Glomerular endothelial cell (primary cell): ENCODE measurements around the gene GLDC. TPM values are rescaled to one million over a fixed set of nuclear protein-coding genes. Genes with fewer than 3 reads are reported as not detected.
"Not testable (repeated sequence)": the region's sequence is repeated elsewhere in the genome, so short reads cannot be mapped to it uniquely, and the experiment has no call there.

Experiments
- DNase-seq: peaks from one replicate; pipeline ENCODE4 v3.0.0-alpha.2; 2011; ENCODE audit warnings: low read depth, low spot score; ENCODE audit errors: extremely low read depth
- total RNA-seq: library from RNA; depleted of rRNA; stranded (reverse); fragments of >200 nt; gene quantifications from 2 replicates; pipeline ENCODE4 v1.2.3, GENCODE V29; 2015

Gene GLDC
- total RNA-seq, 1 donor from 2014 or later: 1.7 TPM

DNA sequence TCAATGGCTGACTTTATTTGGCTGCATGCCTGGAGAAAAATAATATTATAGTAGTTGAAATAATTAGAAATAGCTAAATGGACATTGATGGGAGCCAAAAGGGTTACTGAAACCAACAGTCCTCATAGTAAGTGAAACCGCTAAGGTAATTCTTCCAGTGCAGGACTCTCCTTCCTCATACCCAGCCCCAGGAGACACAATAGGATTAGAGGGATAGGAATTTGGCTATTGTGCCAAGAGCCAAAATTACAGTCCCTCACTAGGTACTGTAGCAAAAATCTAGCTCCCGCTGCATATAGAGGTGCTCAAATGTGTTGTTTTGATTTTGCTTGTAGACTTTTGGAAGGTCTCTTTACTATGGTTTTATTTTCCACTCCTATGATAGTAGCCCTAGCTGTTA is 20.2 kb downstream of the GLDC start:
- DNase-seq: no peak

DNA sequence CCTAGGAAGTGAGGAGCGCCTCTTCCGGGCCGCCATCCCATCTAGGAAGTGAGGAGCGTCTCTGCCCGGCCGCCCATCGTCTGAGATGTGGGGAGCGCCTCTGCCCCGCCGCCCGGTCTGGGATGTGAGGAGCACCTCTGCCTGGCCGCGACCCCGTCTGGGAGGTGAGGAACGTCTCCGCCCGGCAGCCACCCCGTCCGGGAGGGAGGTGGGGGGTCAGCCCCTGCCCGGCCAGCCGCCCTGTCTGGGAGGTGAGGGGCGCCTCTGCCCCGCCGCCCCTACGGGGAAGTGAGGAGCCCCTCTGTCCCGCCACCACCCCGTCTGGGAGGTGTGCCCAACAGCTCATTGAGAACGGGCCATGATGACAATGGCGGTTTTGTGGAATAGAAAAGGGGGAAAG is 22.7 kb downstream of the GLDC start:
- DNase-seq: not testable (repeated sequence)

DNA sequence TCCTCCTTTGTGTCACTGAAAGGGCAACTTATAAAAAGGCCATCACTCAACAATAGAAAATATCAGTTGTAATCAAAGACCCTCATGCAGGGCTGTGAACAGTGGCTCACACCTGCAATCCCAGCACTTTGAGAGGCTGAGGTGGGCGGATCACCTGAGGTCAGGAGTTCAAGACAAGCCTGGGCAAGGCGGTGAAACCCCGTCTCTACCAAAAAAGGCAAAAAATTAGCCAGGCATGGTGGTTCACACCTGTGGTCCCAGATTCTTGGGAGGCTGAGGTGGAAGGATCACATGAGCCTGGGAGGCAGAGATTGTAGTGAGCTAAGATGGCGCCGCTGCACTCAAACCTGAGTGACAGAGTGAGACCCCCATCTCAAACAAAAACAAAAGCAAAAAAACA is 24.7 kb downstream of the GLDC start:
- DNase-seq: no peak

DNA sequence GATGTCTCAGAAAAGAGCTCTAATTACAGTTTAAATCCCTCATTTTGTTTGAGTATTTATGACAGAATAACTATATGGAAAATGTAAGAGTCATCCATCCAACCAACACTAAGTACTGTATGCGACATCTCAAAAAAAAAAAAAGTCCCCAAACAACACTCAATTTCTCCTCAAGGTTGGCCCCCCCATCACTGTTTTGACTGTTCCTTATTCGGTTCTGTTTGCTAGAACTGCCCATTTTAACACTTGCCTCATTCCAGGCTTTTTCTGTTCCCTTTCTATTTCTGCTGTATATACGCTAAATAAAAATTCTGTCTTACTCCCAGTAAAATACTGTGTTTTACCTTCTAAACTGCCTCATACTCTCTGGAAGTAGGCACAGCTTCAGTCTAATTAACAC is 25.2 kb downstream of the GLDC start:
- no peak for DNase-seq

DNA sequence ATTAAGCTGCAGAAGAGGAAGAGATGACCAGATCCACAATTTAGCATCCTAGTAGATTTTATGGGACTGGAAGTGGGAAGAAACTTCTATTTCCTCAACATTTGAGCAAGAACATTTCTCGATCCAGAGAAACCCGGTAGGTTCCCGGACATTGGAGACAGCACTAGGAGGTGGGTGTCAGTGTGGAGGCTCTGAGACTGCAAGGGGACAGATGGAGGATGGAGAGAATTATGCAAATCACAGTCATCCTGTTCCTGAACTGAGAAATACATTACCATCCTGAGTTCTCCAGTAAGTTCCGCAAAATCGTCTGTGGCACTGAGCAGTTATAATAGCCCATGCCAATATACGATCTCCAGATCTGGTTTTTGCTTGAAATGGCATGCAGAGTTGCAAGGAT is 25.6 kb downstream of the GLDC start:
- DNase-seq: no peak

DNA sequence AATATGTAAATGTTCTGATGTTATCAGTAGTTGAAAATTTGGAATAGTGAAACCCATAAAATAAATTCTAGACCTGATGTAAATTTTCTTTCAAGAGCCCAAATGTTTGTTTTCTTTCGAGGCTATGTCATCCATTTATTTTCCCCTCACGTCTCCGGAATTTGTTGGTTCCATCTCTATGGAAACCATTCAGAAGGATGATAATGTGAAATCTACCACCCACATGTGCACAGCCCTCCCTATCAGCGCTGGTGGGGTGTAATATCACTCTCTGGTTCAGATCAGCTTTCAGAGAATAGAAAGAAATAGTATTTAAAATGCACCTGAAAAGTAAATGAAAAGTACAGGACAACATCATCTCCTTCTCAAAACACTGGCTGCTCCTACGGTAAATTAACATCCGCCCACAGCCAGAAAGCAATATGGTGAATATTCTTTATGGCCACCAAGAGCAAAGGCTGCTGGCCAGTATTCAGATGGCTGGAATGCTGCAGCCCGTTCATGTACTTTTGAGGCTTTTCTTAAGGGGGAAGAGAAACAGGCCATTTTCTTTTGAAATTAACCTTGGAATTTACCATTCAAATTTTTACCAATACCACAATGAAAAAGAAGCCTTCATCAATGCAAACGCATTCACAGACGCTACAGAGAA is 28.5 kb downstream of the GLDC start:
- DNase-seq: no peak

DNA sequence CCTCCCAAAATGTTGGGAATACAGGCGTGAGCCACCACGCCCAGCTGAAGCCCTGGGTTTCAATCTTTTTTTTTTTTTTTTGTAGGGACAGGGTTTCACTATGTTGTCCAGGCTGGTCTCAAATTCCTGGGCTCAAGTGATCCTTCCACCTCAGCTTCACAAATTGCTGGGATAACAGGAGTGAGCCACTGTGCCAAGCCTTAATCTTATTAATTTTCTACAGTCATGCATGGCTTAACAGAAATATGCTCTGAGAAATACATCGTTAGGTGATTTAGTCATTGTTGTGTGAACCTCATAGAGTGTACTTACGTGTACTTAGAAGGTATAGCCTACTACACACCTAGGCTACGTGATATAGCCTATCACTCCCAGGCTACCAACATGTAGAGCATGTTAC is 31.0 kb downstream of the GLDC start:
- DNase-seq: no peak

DNA sequence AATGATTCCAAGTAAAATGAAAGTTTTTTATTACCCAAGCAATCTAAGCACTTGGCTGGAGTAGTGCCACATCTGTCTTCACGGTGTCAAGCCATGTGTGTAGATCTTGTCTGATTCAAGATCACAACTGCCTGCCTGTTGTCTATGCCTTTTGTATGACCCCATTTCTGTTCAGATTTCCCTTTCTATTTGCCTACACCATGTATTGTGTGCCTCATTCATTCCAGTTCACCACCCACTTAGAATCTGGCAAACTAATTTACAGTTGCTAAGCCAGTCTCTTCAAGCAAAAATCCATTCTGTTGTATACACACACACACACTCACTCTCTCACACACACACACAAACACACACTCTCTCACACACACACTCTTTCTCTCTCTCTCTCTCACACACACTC is 33.7 kb downstream of the GLDC start:
- DNase-seq: no peak

DNA sequence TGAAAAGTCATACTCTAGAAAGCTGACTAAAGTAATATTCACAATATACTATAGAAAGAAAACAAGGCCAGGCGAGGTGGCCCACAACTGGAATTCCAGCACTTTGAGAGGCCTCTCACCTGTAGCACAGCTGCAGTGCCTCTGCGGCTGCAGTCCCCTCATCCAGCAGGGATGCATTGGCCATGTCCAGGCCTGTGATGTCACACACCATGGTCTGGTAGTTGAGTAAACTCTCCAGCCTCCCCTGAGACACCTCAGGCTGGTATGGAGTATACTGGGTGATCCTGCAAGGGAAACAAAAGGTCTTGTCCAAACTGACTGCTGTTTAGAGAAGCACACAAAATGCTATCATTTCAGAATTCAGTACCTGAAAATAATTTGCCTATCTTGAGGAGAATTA is 35.5 kb downstream of the GLDC start:
- DNase-seq: no peak

DNA sequence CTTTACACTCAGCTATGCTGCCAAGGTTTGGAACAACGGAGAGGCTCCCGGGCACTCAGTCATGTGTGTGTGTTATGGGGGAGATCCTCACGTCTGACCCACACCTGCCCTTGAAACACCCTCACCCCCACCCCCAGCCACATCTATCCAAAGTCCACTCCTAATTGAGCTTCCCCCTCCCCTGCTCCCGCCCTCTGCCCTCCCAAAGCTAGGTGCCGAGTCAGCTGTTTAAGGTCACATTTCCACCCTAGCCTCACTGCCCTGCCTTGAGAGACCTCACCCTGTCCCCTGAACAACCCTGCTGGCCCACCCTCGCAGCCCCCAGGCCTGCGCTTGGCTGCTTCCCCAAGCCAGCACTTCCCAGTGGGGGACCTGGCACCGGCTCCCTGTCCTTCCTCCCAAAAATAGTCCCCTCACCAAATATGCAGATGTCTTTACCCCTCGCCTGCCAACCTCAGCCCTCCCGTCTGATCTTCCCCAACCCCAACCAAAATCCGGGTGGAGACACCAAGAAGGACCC is 36.0 kb downstream of the GLDC start:
- no peak for DNase-seq

DNA sequence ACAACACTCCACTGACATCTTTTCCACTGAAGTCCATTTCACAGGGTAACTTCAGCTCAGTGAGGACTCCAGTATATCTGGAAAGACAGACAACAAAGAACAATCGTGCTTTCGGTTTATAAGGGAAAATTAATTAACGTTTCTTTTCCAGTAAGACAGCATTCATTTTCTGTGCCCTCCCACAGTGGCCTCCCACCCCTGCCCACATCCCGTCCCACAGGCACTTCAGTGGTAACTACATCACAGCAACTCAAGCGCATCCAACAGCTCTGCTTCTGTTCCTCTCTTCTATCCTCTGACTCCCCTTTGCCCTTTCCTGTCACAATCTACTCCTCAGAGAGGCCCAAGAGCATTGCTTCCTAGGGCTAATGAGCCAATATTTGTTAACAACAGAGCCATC is 40.3 kb downstream of the GLDC start:
- no peak for DNase-seq

DNA sequence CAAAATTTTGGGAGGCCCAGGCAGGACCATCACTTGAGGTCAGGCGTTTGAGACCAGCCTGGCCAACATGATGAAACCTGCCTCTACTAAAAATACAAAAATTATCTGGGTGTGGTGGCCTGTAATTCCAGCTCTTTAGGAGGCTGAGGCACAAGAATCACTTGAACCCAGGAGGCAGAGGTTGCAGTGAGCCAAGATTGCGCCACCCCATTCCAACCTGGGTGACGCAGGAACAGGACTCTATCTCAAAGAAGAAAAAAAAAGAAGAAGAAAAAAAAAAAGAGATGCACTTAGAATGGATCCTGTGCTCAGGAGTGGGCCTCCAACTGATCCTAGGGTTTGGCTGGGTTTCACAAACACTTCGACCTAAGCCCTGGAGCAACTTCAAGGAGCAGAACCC is 45.1 kb downstream of the GLDC start:
- DNase-seq: no peak

DNA sequence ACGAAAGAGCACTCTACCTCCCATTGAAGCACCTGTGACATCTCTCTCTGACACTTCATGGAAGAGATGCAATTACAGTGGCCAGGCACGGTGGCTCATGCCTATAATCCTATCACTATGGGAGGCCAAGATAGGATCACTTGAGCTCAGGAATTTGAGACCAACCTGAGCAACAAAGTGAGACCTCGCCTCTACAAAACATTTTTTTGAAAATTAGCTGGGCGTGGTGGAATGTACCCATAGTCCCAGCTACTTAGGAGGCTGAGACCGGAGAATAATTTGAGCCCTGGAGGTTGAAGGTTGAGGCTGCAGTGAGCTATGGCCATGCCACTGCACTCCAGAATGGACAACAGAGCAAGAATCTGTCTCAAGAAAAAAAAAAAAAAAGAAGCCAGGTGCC is 45.5 kb downstream of the GLDC start:
- no peak for DNase-seq

DNA sequence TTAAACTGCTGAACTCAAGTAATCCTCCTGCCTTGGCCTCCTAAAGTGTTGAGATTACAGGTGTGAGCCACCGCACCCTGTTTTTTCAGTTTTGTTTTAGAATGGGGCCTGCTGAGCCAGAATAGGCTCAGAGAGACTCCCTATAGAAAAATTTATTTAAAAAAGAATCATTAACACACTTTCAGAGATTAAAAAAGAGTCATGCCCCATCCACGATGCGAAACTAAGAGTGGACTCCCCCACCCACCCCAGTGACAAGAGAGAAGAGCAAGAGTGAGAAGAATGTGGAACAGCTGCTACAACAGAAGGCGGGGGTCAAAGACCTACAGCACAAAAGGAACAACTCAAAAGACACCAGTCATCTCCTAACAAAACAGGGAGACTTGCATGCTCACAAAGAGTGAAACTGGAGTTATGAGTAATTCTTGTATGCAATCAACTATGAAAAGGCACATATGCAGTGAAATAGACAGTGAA is 47.2 kb downstream of the GLDC start:
- no peak for DNase-seq

DNA sequence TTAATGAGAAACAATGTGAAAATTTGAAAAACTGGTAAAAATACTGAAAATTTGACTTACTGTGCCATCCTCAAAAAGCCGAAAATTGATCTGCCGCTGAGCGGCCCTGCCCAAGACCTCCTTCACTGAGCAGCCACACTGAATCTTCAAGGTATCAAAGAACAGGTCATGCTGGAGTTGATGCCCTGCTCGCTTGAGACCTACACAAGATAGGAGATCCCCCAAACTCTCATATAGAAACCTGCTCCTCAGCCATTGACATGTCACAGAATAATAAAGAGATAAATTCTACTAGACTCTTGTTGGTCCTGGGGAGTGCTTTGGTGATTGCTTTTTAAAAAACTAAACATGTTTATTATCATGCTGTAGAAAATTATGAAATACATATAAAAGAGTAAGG is 52.7 kb downstream of the GLDC start:
- no peak for DNase-seq

DNA sequence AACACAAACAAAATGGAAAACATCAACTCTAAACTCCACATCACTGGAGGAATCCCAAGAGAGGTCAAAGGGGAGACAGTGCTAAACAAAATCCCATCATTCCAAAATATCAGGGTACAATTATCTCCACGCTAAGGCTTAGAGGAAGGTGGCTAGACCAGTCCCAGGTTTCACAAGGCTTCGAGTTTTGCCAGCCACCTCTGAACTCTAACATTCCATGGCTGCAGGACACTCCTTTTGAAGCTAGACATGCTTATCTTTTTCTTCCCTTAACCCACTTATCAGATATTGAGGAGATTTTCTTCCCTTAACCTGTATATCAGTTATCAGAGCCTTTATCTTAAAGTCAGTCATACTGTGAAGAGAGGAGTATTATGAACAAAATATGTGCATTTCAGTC is 53.3 kb downstream of the GLDC start:
- DNase-seq: no peak

DNA sequence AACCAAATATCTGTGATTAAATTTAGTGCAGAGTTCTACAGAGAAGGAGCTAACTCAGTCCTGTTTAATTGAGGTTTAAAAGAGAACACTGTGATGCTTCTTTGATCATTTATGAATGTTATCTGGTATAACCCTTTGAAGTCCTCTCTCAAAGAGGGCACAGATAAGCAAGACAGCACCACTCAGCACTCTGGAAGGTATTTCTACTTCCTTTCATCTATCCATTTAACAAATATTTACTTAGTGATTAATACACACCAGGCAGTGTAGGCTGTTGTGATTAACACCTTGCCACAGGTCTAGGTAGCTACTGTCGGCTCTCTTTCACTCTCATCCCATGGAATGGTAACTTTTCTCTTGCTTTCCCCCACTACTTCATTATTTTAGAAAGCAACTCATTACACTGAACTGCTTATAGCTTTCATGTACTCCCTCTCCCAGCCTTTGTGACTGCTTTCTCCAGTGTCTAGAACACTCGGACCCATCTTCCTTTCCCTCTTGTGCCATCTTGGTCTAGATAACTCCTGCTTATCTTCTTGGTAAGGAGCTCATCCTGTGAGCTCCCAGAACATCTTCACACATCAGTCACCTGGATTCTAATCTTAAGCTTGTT is 54.7 kb downstream of the GLDC start:
- no peak for DNase-seq

DNA sequence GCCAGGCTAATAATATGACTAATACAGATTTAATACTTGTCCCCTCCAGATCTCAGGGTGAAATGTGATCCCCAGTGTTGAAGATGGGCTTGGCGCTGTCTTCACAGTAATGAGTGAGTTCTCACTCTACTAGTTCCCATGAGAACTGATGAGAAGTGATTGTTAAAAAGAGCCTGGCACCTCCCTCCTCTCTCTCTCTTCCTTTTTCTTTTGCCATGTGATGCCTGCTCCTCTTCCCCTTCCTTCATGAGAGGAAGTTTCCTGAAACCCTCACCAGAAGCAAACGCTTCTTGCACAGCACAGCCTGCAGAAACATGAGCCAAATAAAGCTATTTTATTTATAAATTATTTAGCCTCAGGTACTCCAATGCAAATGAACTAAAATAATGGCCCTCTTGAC is 55.2 kb downstream of the GLDC start:
- DNase-seq: no peak

DNA sequence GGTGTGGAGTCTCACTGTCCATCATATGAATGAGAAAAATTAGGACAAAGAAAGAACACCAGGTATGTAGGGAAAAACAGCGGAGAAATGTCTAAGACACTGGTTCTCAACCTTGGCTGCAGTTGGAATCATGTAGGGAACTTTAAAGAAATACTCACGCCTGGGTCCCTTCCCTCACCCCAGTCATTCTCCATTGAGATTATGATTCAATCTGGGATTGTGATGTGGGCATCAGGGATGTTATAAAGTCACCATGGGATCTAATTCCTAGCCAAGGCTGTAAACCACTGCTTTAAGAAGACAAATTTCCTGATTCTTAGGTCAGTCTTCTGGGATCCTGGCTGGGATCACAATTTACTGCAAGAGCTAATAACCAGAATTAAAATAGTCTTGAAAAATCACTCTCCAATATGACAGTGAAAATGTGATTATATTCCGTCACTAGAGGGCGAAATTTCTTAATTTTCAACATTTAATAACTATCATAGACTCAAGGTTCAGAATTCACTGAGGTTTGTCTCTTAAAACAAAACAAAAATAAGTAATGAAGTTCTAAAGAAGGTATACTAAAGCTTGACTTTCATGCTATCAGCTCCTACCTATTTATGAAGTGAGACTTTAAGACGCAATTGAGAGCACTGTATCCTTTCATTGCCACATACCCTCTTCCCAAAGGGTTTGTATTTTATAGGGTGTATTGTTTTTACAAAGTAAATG is 60.5 kb downstream of the GLDC start:
- DNase-seq: peak; percentile 36

DNA sequence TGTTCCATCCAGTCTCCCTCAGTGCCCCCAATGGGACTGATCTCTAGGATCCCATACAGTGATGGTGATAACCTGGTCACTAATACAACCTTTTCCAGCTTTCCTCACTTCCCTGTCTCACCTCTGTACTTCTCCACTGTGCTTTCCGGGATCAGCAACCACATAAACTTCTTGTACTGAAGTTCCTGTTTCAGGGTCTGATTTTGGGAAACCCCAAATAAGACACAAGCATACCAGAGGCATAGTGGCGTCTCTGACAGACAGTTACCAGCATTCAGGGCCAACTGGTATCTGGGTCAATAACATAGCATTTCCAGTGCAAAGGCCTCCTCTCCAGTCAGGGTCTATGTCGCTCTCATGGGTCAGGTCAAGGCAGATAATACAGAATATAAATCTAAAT is 64.3 kb downstream of the GLDC start:
- DNase-seq: no peak

DNA sequence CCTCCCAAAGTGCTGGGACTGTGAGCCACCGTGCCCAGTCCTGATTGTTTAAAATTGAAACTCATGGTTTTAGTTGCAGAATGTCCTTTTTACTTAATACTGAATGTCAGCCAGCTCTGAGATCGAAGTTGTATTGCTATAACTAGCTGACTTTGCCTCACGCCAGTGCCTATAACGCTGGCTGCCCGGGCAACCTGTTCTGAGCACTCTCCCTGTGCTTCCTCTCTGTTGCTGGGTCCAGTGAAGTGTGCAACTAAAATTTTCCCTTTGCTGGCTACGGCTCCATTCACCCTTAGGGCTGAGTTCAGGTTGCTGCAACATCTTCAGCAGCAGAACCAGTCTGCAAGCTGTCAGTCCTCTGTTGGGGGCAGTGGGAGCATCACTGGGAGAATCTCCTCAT is 65.9 kb downstream of the GLDC start:
- no peak for DNase-seq

DNA sequence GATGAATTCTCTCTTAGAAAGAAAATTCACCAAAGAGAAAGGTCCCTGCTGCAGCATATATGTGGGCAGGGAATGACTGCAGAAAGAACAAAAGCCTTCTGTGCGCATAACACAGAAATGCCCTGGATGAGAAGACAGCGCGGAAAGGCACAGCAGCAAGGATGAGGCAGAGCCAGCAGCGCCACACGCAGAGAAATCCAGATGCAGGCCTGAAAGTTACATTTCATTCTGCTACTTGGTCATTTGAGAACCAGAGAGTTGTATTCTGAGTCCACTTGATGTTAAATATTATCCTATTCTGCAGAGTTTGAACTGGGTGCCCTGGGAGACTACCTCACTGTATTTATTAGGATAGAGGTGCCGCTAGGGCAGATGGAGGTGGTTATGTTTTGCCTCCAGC is 68.5 kb downstream of the GLDC start:
- no peak for DNase-seq
